Thyroid gland (tissue), 4 donors: ENCODE data around the gene ANKRD17.

Experiments
- POLR2A ChIP-seq, 2 donors: fragments of 450-650 bp; IDR thresholded peaks; one replicate each; pipeline ENCODE4 v1.6.1; 2017; ENCODE audit warnings: antibody characterized with exemption in 2 of 2, mild to moderate bottlenecking in 2 of 2, moderate library complexity in 1 of 2
- TF ChIP-seq, protein P1 (sequence below), 6 experiments: fragments of 200-600 bp in 3 of 6; fragments of 450-650 bp in 3 of 6; sonication (generic) in 3 of 6; IDR thresholded peaks; one replicate each; pipeline ENCODE4 v1.5.1; 2016 to 2019; ENCODE audit warnings: antibody characterized with exemption in 6 of 6, mild to moderate bottlenecking in 2 of 6, inconsistent platforms in 1 of 6, moderate library complexity in 1 of 6

DNA sequence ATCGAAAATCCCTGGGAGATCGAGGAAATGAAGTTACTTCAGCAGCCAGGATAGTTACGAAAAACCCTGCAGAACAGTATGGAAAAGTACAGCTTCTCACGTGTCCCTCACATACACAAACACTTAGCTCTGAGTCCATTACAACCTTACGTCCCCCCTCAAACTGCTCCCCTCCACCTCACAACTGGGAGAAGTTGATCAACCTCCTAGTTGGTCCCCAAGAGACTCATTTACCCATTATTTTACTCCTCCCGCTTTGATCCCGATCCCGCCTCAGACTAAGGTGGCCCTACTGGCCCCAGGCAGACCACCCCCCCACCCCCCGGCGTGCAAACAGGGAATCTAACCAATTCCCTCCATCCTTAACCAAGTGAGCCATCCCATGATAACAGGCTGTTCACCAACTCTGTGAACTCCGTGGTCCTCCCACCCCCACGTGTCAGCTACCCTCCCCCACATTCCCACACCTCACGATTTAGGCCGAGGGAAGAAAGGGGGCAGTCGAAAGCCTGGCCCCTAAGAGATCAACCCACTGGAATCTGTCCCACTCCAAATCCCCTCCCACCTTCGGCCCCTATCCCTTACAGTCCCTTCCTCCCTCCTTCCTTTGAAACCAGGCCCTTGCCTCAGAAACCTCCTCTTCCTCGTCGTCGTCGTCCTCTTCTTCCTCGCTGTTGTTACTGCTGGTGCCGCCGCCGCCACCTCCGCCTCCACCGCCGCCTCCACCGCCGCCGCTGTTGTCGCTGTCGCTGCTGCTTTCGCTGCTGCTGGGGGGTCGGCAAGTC is 755 bp downstream of the ANKRD17 start:
- TF ChIP-seq, protein P1, sequence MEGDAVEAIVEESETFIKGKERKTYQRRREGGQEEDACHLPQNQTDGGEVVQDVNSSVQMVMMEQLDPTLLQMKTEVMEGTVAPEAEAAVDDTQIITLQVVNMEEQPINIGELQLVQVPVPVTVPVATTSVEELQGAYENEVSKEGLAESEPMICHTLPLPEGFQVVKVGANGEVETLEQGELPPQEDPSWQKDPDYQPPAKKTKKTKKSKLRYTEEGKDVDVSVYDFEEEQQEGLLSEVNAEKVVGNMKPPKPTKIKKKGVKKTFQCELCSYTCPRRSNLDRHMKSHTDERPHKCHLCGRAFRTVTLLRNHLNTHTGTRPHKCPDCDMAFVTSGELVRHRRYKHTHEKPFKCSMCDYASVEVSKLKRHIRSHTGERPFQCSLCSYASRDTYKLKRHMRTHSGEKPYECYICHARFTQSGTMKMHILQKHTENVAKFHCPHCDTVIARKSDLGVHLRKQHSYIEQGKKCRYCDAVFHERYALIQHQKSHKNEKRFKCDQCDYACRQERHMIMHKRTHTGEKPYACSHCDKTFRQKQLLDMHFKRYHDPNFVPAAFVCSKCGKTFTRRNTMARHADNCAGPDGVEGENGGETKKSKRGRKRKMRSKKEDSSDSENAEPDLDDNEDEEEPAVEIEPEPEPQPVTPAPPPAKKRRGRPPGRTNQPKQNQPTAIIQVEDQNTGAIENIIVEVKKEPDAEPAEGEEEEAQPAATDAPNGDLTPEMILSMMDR (IDR thresholded peaks at IDR 0.05): no peak
- no peak for TF ChIP-seq POLR2A (IDR thresholded peaks at IDR 0.05)
